IMR-90 (cell line): Measurements from ENCODE around the gene RHOT2. TPM values are rescaled to one million over a fixed set of nuclear protein-coding genes. Genes with fewer than 3 reads are reported as not detected.

Source experiments
- ATAC-seq: fragments of 200-7000 bp; cut with Tn5 transposase; 2 replicates; pipeline ENCODE4 v1.9.1; 2020; ENCODE audit warnings: low read depth, mild to moderate bottlenecking, moderate library complexity
- BruUV-seq: library from RNA; stranded (reverse); fragments of 400-500 nt; replicated peaks from 2 replicates; lab custom pipeline; 2021; lab: Mats Ljungman, UMichigan
- CTCF ChIA-PET: fragments of 300-600 bp; formaldehyde crosslinking; extraction: SDS; loops from one replicate; lab custom pipeline; 2021; ENCODE audit warnings: antibody characterized with exemption; lab: Yijun Ruan, JAX
- POLR2A ChIA-PET: fragments of 300-600 bp; sonication (Branson Sonifier 250); formaldehyde crosslinking; loops from one replicate; lab custom pipeline; 2022; ENCODE audit warnings: antibody characterized with exemption; ENCODE audit not compliant: unreplicated experiment; lab: Charles Lee
- DNase-seq: peaks from one replicate; pipeline ENCODE4 v3.0.0; 2013
- H2AFZ ChIP-seq: replicated peaks from 2 replicates; pipeline ENCODE3; 2013; ENCODE audit warnings: low read length, mild to moderate bottlenecking; ENCODE audit not compliant: poor library complexity
- H2AK5ac ChIP-seq: 2 replicates; pipeline ENCODE4 v1.6.1; 2013; ENCODE audit warnings: low read depth, low read length, inconsistent platforms
- H2AK9ac ChIP-seq: replicated peaks from 2 replicates; pipeline ENCODE3; 2013; ENCODE audit warnings: mild to moderate bottlenecking, low read depth, low read length, moderate library complexity; ENCODE audit not compliant: poor library complexity
- H2BK120ac ChIP-seq: 2 replicates; pipeline ENCODE4 v1.6.1; 2013; ENCODE audit warnings: low read depth, low read length, inconsistent platforms
- H2BK15ac ChIP-seq: 3 replicates; pipeline ENCODE4 v1.6.1; 2013; ENCODE audit warnings: low read depth, low read length, inconsistent platforms
- H2BK20ac ChIP-seq: 2 replicates; pipeline ENCODE4 v1.6.1; 2013; ENCODE audit warnings: low read depth, mild to moderate bottlenecking, inconsistent platforms, low read length, moderate library complexity
- H2BK5ac ChIP-seq: 2 replicates; pipeline ENCODE4 v1.6.1; 2013; ENCODE audit warnings: mild to moderate bottlenecking, low read depth, low read length, inconsistent platforms; ENCODE audit not compliant: poor library complexity, severe bottlenecking
- H3K14ac ChIP-seq: replicated peaks from 2 replicates; pipeline ENCODE4 v1.6.1; 2013; ENCODE audit warnings: low read depth, low read length, inconsistent platforms
- H3K18ac ChIP-seq: 2 replicates; pipeline ENCODE4 v1.6.1; 2013; ENCODE audit warnings: low read depth, low read length, control low read depth
- H3K23ac ChIP-seq: 2 replicates; pipeline ENCODE4 v1.6.1; 2013; ENCODE audit warnings: low read depth, low read length, inconsistent platforms
- H3K27ac ChIP-seq: 2 replicates; pipeline ENCODE4 v1.5.1; 2013; ENCODE audit warnings: mild to moderate bottlenecking, control low read depth, low read length; ENCODE audit not compliant: insufficient read depth
- H3K27me3 ChIP-seq: 2 replicates; pipeline ENCODE4 v1.6.1; 2013; ENCODE audit warnings: low read length; ENCODE audit not compliant: control insufficient read depth, insufficient read depth
- H3K36me3 ChIP-seq: 2 replicates; pipeline ENCODE4 v1.6.1; 2013; ENCODE audit warnings: low read length, mixed read lengths; ENCODE audit not compliant: control insufficient read depth, insufficient read depth
- H3K4ac ChIP-seq: 2 replicates; pipeline ENCODE4 v1.6.1; 2013; ENCODE audit warnings: low read depth, low read length, inconsistent platforms
- H3K4me1 ChIP-seq: 2 replicates; pipeline ENCODE4 v1.6.1; 2013; ENCODE audit warnings: low read length, mixed read lengths; ENCODE audit not compliant: control insufficient read depth, insufficient read depth
- H3K4me2 ChIP-seq: 2 replicates; pipeline ENCODE4 v1.6.1; 2013; ENCODE audit warnings: low read depth, mild to moderate bottlenecking, control low read depth, low read length, moderate library complexity
- H3K4me3 ChIP-seq: 2 replicates; pipeline ENCODE4 v1.5.1; 2013; ENCODE audit warnings: low read depth, mild to moderate bottlenecking, control low read depth, low read length, moderate library complexity; ENCODE audit not compliant: insufficient read depth
- H3K56ac ChIP-seq: 2 replicates; pipeline ENCODE4 v1.6.1; 2013; ENCODE audit warnings: low read length, inconsistent platforms; ENCODE audit not compliant: insufficient read depth; ENCODE audit errors: extremely low read depth
- H3K79me1 ChIP-seq, 2 experiments: 2 replicates each; pipeline ENCODE4 v1.6.1; 2013; ENCODE audit warnings: low read length in 2 of 2, inconsistent platforms in 1 of 2, low read depth in 1 of 2
- H3K9ac ChIP-seq: 2 replicates; pipeline ENCODE4 v1.6.1; 2013; ENCODE audit warnings: low read depth, low read length, control low read depth
- H3K9me1 ChIP-seq: 2 replicates; pipeline ENCODE4 v1.6.1; 2013; ENCODE audit warnings: low read length, inconsistent platforms; ENCODE audit not compliant: insufficient read depth
- H3K9me3 ChIP-seq: 2 replicates; pipeline ENCODE4 v1.6.1; 2013; ENCODE audit warnings: low read length; ENCODE audit not compliant: control insufficient read depth, insufficient read depth
- H4K20me1 ChIP-seq: 2 replicates; pipeline ENCODE4 v1.6.1; 2013; ENCODE audit warnings: low read length, inconsistent platforms; ENCODE audit not compliant: insufficient read depth
- H4K5ac ChIP-seq: 2 replicates; pipeline ENCODE4 v1.6.1; 2013; ENCODE audit warnings: mild to moderate bottlenecking, low read depth, low read length, control low read depth
- H4K8ac ChIP-seq, 2 experiments: 2 replicates each; pipeline ENCODE4 v1.6.1; 2013; ENCODE audit warnings: low read depth in 2 of 2, low read length in 2 of 2, control low read depth in 1 of 2, inconsistent platforms in 1 of 2
- H4K91ac ChIP-seq: 2 replicates; pipeline ENCODE4 v1.6.1; 2013; ENCODE audit warnings: low read depth, low read length, inconsistent platforms; ENCODE audit not compliant: insufficient read depth
- BHLHE40 ChIP-seq: fragments of 150-350 bp; IDR thresholded peaks from 2 replicates; pipeline ENCODE4 v1.6.1; 2016; ENCODE audit warnings: mild to moderate bottlenecking, low read depth, low read length
- CEBPB ChIP-seq: IDR thresholded peaks from 2 replicates; pipeline ENCODE4 v1.6.1; 2012; ENCODE audit warnings: low read depth, low read length, improper control_type of control experiment
- CTCF ChIP-seq: conservative IDR thresholded peaks from 2 replicates; pipeline ENCODE4 v1.5.1; 2012; ENCODE audit warnings: mild to moderate bottlenecking, low read depth, low read length, improper control_type of control experiment
- ELK1 ChIP-seq: fragments of 150-350 bp; IDR thresholded peaks from 2 replicates; pipeline ENCODE4 v1.6.1; 2016; ENCODE audit warnings: low read depth, mild to moderate bottlenecking, low read length, moderate library complexity, borderline replicate concordance
- FOS ChIP-seq: fragments of 150-350 bp; IDR thresholded peaks from 2 replicates; pipeline ENCODE4 v1.6.1; 2016; ENCODE audit warnings: low read depth, low read length
- MAFK ChIP-seq: IDR thresholded peaks from 2 replicates; pipeline ENCODE4 v1.6.1; 2012; ENCODE audit warnings: low read depth, low read length, improper control_type of control experiment
- MAZ ChIP-seq: IDR thresholded peaks from 2 replicates; pipeline ENCODE4 v1.6.1; 2012; ENCODE audit warnings: low read depth, mild to moderate bottlenecking, low read length, improper control_type of control experiment, moderate library complexity, borderline replicate concordance
- MXI1 ChIP-seq: IDR thresholded peaks from 2 replicates; pipeline ENCODE4 v1.6.1; 2012; ENCODE audit warnings: low read depth, mild to moderate bottlenecking, low read length, moderate library complexity, borderline replicate concordance
- POLR2A ChIP-seq: IDR thresholded peaks from 2 replicates; pipeline ENCODE4 v1.6.1; 2012; ENCODE audit warnings: mild to moderate bottlenecking, low read depth, low read length
- RAD21 ChIP-seq: IDR thresholded peaks from 2 replicates; pipeline ENCODE4 v1.6.1; 2012; ENCODE audit warnings: low read length, improper control_type of control experiment
- RCOR1 ChIP-seq: IDR thresholded peaks from 2 replicates; pipeline ENCODE4 v1.6.1; 2012; ENCODE audit warnings: mild to moderate bottlenecking, low read length, improper control_type of control experiment; ENCODE audit not compliant: insufficient replicate concordance
- RFX5 ChIP-seq: IDR thresholded peaks from 2 replicates; pipeline ENCODE4 v1.8.0; 2012; ENCODE audit warnings: low read depth, mild to moderate bottlenecking, low read length, moderate library complexity
- SMC3 ChIP-seq: fragments of 150-350 bp; IDR thresholded peaks from 2 replicates; pipeline ENCODE4 v1.6.1; 2016; ENCODE audit warnings: low read depth, mild to moderate bottlenecking, antibody characterized with exemption, low read length, moderate library complexity
- USF2 ChIP-seq: fragments of 150-350 bp; IDR thresholded peaks from 2 replicates; pipeline ENCODE4 v1.6.1; 2017; ENCODE audit warnings: mild to moderate bottlenecking, antibody characterized with exemption, low read length, low read depth
- WGBS, 2 experiments: methylation state at CpG; one replicate each; pipeline versions ENCODE4 v1.1.5 to v1.1.7; 2013; ENCODE audit warnings: missing lambda C conversion rate in 2 of 2; ENCODE audit not compliant: insufficient read length in 1 of 2; ENCODE audit errors: extremely low coverage in 2 of 2; 5-methylcytosine and 5-hydroxymethylcytosine counted together
- dilution Hi-C: fragments of 300-500 bp; cut with HindIII; formaldehyde crosslinking; loops from one replicate; pipeline ENCODE4 v1.14.3; 2018; ENCODE audit warnings: low sequenced_read_pairs; ENCODE audit not compliant: unreplicated experiment
- in situ Hi-C: fragments of 300-500 bp; cut with MboI; formaldehyde crosslinking; loops from 3 replicates; pipeline ENCODE4 v1.14.3; 2019; ENCODE audit warnings: low sequenced_read_pairs, inconsistent platforms, mixed read lengths
- intact Hi-C: fragments of 100-400 bp; cut with micrococcal nuclease; formaldehyde crosslinking; loops from 2 replicates; pipeline ENCODE4 v1.10.0; 2022
- polyA plus RNA-seq, 3 experiments: library from polyadenylated mRNA; depleted of rRNA; stranded (reverse); fragments of >200 nt; gene quantifications; 2 replicates each; pipeline ENCODE4 v1.2.3, GENCODE V29; 2012; ENCODE audit warnings: low replicate concordance in 1 of 3
- total RNA-seq: library from RNA; depleted of rRNA; stranded (reverse); fragments of >200 nt; gene quantifications from 2 replicates; pipeline ENCODE4 v1.2.3, GENCODE V29; 2012

Gene RHOT2
- total and polyA plus RNA-seq, 2 of the 4 experiments (the other 2 are of a cell fraction), result 20.3 to 181 TPM

GRCh38 chr16:627454-628239, 40.3 kb upstream of the RHOT2 start:
- peaks cover 6 to 38% of the 10 kb centered on the region in 2 experiments; a peak in 2 of 4 replicates for H3K79me1 ChIP-seq
- no peak overlapping the region for H3K4me3 ChIP-seq
- peak overlapping the region; percentile 69 for H3K4ac ChIP-seq
- H2BK5ac ChIP-seq, result peak overlapping the region; percentile 80
- no peak overlapping the region for H3K9ac ChIP-seq
- H4K20me1 ChIP-seq, result 0 out of 2 replicates have a peak, but pooled peaks cover 3% of the 10 kb centered on the region
- H2BK120ac ChIP-seq, result peak overlapping the region; percentile 72
- DNase-seq (no peak), ATAC-seq (no peak)
- BruUV-seq, result no TSS peak
- WGBS, 2 experiments, result 87% methylated on average over 33 of the region's 50 CpGs; no CpG with 5 or more reads in 1 of the 2 experiments
- H4K91ac ChIP-seq, result peak overlapping the region; percentile 53
- in situ Hi-C loops, result no loop called here
- H3K23ac ChIP-seq, result no peak overlapping the region
- H3K9me3 ChIP-seq, result no peaks in the 10 kb centered on the region
- H4K8ac ChIP-seq, result peak overlapping the region in 1 of 2 experiments; percentile 63; a peak in 1 of 4 replicates
- H3K27me3 ChIP-seq, result no peaks in the 10 kb centered on the region
- intact Hi-C loops, result loop anchor here (1.0 kb wide), 1 partner anchor 9 kb away; the partner anchor contains the start of gene METTL26
- peak overlapping the region; percentile 20; the same call in 1 of the 2 replicates for H3K14ac ChIP-seq
- H2BK15ac ChIP-seq, result peak overlapping the region; percentile 56; the same call in 1 of the 3 replicates
- POLR2A ChIA-PET, result no interaction called here
- H3K27ac ChIP-seq, result peak overlapping the region; percentile 56
- dilution Hi-C loops, result no loop called here
- no peak overlapping the region; the same call in 1 of the 2 replicates for H2BK20ac ChIP-seq
- no peak overlapping the region for H2AFZ ChIP-seq
- peak overlapping the region; percentile 94 for H2AK5ac ChIP-seq
- H4K5ac ChIP-seq, result peak overlapping the region; percentile 51
- H3K56ac ChIP-seq, result no peak overlapping the region
- H3K36me3 ChIP-seq, result peaks cover 7% of the 10 kb centered on the region; the same call in 1 of the 2 replicates
- H3K4me2 ChIP-seq, result no peak overlapping the region
- peaks cover 25% of the 10 kb centered on the region for H3K4me1 ChIP-seq
- H3K18ac ChIP-seq, result 0 out of 2 replicates have a peak overlapping the region, but pooled peaks have one; percentile 10
- H2AK9ac ChIP-seq, result peak overlapping the region; percentile 80
- CTCF ChIA-PET, result no interaction called here
- peaks cover 4% of the 10 kb centered on the region; the same call in 1 of the 2 replicates for H3K9me1 ChIP-seq
- TF ChIP-seq MAFK, result no peak
- no peak for TF ChIP-seq POLR2A
- TF ChIP-seq SMC3, result no peak
- no peak for TF ChIP-seq BHLHE40
- no peak for TF ChIP-seq CEBPB
- no peak for TF ChIP-seq ELK1
- TF ChIP-seq MAZ, result no peak
- TF ChIP-seq RAD21, result no peak
- TF ChIP-seq MXI1, result no peak
- TF ChIP-seq USF2, result no peak
- TF ChIP-seq RFX5, result no peak
- TF ChIP-seq CTCF, result no peak
- no peak for TF ChIP-seq FOS
- no peak for TF ChIP-seq RCOR1
